Peyer's patch (tissue), 4 donors: ENCODE results near the gene NDST3.

Experiments used
- CTCF ChIP-seq, 6 experiments: fragments of 450-650 bp in 4 of 6; fragments of 200-600 bp in 2 of 6; sonication (generic) in 1 of 6; IDR thresholded peaks; one replicate each; pipeline ENCODE4 v1.5.1; 2017 to 2019; ENCODE audit warnings: antibody characterized with exemption in 6 of 6, mild to moderate bottlenecking in 3 of 6, moderate library complexity in 1 of 6
- POLR2A ChIP-seq, 2 donors: fragments of 450-650 bp; IDR thresholded peaks; one replicate each; pipeline ENCODE4 v1.5.1; 2017; ENCODE audit warnings: antibody characterized with exemption in 2 of 2, mild to moderate bottlenecking in 2 of 2, moderate library complexity in 2 of 2

- TF ChIP-seq POLR2A (IDR thresholded peaks at IDR 0.05) = no peak
- TF ChIP-seq CTCF (IDR thresholded peaks at IDR 0.05) = no peak
These were observed 121.2 kb downstream of the NDST3 start for GRCh38 chr4:118155516-118155915.
